Body of pancreas (tissue), 4 donors: Measurements from ENCODE around the gene TMEM181.

ENCODE experiments used
- POLR2A ChIP-seq, 3 donors: fragments of 450-650 bp; IDR thresholded peaks; one replicate each; pipeline ENCODE4 v1.6.1; 2016; ENCODE audit warnings: antibody characterized with exemption in 3 of 3, mild to moderate bottlenecking in 2 of 3
- TF ChIP-seq, protein P1 (sequence below), 7 experiments: fragments of 450-650 bp in 4 of 7; fragments of 200-600 bp in 3 of 7; sonication (generic) in 3 of 7; IDR thresholded peaks; one replicate each; pipeline ENCODE4 v1.5.1; 2016 to 2019; ENCODE audit warnings: antibody characterized with exemption in 7 of 7

DNA sequence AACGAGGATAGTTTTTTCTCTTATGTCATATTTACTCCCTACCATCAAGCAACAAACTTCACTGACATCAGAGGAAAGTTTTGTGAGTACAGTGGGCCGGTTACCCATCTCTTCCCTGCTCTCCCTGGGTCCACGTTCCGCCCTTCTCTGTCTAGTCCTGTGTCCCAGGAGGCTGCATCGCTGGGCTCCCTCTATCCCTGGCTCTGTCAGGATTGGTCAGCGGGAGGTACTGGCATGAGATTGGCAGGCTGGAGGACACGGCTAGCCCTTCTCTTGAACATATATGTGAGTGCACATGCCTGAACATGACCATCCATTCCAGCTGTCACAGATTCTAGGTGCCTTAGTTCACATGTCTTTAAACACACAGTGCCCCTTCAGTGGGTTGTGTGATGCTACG, 30.3 kb upstream of the TMEM181 start:
- TF ChIP-seq, protein P1, sequence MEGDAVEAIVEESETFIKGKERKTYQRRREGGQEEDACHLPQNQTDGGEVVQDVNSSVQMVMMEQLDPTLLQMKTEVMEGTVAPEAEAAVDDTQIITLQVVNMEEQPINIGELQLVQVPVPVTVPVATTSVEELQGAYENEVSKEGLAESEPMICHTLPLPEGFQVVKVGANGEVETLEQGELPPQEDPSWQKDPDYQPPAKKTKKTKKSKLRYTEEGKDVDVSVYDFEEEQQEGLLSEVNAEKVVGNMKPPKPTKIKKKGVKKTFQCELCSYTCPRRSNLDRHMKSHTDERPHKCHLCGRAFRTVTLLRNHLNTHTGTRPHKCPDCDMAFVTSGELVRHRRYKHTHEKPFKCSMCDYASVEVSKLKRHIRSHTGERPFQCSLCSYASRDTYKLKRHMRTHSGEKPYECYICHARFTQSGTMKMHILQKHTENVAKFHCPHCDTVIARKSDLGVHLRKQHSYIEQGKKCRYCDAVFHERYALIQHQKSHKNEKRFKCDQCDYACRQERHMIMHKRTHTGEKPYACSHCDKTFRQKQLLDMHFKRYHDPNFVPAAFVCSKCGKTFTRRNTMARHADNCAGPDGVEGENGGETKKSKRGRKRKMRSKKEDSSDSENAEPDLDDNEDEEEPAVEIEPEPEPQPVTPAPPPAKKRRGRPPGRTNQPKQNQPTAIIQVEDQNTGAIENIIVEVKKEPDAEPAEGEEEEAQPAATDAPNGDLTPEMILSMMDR (IDR thresholded peaks at IDR 0.05): no peak
- TF ChIP-seq POLR2A (IDR thresholded peaks at IDR 0.05): no peak
